Hematopoietic multipotent progenitor cell (in vitro differentiated cells): ENCODE results near the gene NYAP2. TPM values are rescaled to one million over a fixed set of nuclear protein-coding genes. Genes with fewer than 3 reads are reported as not detected.

Experiments used
- DNase-seq, 3 donors: peaks; one replicate each; pipeline ENCODE4 v3.0.0-alpha.2; 2011 to 2015; ENCODE audit warnings: low read depth in 2 of 3, low spot score in 2 of 3
- small RNA-seq: library from RNA; depleted of rRNA; stranded (forward); fragments of <200 nt; gene quantifications from one replicate; pipeline ENCODE3, GENCODE V24; 2012
- total RNA-seq: library from RNA; depleted of rRNA; stranded (reverse); fragments of >200 nt; gene quantifications from one replicate; pipeline ENCODE4 v1.2.3, GENCODE V29; 2012

NYAP2 gene
- total RNA-seq, 1 donor, result under 0.01 TPM

DNA sequence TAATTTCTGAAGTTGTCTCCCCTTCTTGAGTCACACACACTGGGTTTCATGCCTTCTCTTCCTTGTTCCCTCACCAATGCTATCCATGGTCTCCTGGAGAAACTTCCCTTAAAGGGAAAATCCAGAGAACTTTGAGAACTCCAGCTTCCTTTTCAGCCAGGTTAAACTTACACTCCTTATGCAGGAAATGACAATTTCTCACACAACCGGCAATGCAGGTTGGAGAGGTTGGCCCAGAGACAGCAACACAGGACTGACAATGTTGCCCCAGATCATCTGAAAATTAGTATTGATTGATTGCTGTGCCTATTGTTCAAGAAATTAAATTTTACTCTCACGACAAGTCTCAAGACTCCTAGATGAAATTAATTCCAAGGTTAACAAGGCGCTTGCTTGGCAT is 292.2 kb downstream of the NYAP2 start:
- DNase-seq, result no peak

DNA sequence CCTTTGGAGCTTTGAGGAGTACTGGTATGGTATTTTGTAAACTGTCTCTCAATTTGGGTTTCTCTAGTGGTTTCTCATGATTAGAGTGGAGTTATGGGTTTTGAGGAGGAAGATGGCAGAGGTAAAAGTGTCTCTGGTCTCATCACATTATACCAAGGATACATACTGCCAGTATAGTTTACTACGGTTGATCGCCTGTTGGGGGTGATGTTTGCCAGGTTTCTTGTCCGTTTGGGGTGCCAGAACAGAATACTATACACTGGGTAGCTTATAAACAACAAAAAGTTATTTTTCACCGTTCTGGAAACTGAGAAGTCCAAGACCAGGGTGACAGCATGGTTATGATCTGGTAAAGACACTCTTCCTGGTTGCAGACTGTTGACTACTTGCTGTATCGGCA is 293.7 kb downstream of the NYAP2 start:
- DNase-seq, result no peak

DNA sequence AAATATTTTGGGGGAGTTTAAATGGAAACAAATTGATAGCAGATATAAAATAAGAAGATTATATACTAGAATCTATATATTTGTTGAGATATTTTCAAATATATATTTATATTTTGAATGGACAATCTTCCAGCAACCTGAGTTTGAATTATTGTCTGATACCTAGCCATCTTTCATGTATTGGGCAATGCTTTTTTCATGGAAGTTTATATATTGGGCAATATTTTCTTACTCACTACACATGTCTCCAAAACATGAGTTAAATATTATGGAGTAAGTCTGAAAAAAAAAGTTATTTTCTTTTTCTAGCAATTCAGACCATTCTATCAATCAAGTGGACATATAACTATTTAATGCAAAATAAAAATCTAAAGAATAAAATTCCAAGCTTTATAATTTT is 295.2 kb downstream of the NYAP2 start:
- DNase-seq, result no peak

DNA sequence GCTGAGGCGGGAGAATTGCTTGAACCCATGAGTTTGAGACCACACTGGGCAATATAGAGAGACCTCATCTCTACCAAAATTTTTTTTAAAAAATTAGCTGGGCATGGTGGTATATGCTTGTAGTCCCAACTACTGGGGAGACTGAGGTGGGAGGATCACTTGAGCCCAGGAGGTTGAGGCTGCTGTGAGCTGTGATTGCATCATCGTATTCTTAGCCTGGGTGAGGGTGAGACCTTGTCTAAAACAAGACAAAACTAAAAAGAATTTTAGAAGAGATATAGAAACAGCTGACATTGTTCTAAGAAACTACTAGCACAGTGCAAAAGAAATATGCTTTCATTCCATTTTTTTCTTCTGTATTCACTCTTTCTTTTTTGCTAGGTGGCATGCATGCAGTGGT is 298.4 kb downstream of the NYAP2 start:
- no peak for DNase-seq

Small RNA genes within 50 kb of the gene (small RNA-seq; reads per million reads assigned to genes)
- gene AC016717.1, result not detected
